Endothelial cell of umbilical vein (primary cell): ENCODE results near the gene SMAD7. TPM values are rescaled to one million over a fixed set of nuclear protein-coding genes. Genes with fewer than 3 reads are reported as not detected.

ENCODE experiments used
- BruUV-seq: library from RNA; stranded (reverse); fragments of 400-500 nt; replicated peaks from 2 replicates; lab custom pipeline; 2021; lab: Mats Ljungman, UMichigan
- CTCF ChIA-PET: fragments of 300-600, 350-600 bp; sonication (Branson Sonifier 250); formaldehyde crosslinking; loops from one replicate; lab custom pipeline; 2021; ENCODE audit warnings: antibody characterized with exemption, inconsistent platforms; lab: Charles Lee
- POLR2A ChIA-PET: fragments of 300-600, 350-600 bp; sonication (Branson Sonifier 250); formaldehyde crosslinking; loops from one replicate; lab custom pipeline; 2021; ENCODE audit warnings: antibody characterized with exemption, inconsistent platforms; lab: Charles Lee
- DNase-seq: peaks from one replicate; pipeline ENCODE4 v3.0.0-alpha.2; 2011; ENCODE audit warnings: low read depth, low spot score
- FAIRE-seq: peaks from 2 replicates; lab custom pipeline; 2011; peaks lifted over from hg19 to GRCh38; lab: Jason Lieb, UNC
- H2AFZ ChIP-seq: 2 replicates; pipeline ENCODE4 v1.6.0; 2012; ENCODE audit warnings: low read depth, low read length, control low read depth, inconsistent platforms
- H3K27ac ChIP-seq: 2 replicates; pipeline ENCODE4 v1.5.1; 2011; ENCODE audit warnings: low read depth, mild to moderate bottlenecking, control low read depth, low read length, moderate library complexity; ENCODE audit not compliant: insufficient read depth
- H3K27me3 ChIP-seq, 2 experiments: 2 replicates each; pipeline versions ENCODE4 v1.6.0 to v1.6.1; 2011; ENCODE audit warnings: low read length in 2 of 2, mixed read lengths in 1 of 2; ENCODE audit not compliant: control insufficient read depth in 2 of 2, insufficient read depth in 2 of 2
- H3K36me3 ChIP-seq, 2 experiments: 2 replicates in 1 of 2; 3 replicates in 1 of 2; pipeline ENCODE4 v1.5.1; 2011; ENCODE audit warnings: low read length in 2 of 2, mild to moderate bottlenecking in 1 of 2, moderate library complexity in 1 of 2; ENCODE audit not compliant: control insufficient read depth in 2 of 2, insufficient read depth in 2 of 2; ENCODE audit errors: extremely low read depth in 1 of 2
- H3K4me1 ChIP-seq: 3 replicates; pipeline ENCODE4 v1.5.1; 2011; ENCODE audit warnings: mild to moderate bottlenecking, low read length; ENCODE audit not compliant: control insufficient read depth, insufficient read depth; ENCODE audit errors: extremely low read depth
- H3K4me2 ChIP-seq: 2 replicates; pipeline ENCODE4 v1.6.1; 2011; ENCODE audit warnings: low read length, control low read depth, mixed read lengths; ENCODE audit not compliant: insufficient read depth
- H3K4me3 ChIP-seq, 3 experiments: fragments of 200-600 bp in 1 of 3; sonication (generic), shearing (Covaris generic) in 1 of 3; replicated peaks in 1 of 3; 2 replicates each; pipeline ENCODE4 v1.5.1; 2011 to 2016; ENCODE audit warnings: control low read depth in 3 of 3, low read length in 3 of 3, mild to moderate bottlenecking in 2 of 3, inconsistent platforms in 1 of 3, low read depth in 1 of 3, moderate library complexity in 1 of 3; ENCODE audit not compliant: insufficient read depth in 1 of 3
- H3K79me2 ChIP-seq: 2 replicates; pipeline ENCODE4 v1.6.0; 2012; ENCODE audit warnings: low read length, inconsistent platforms; ENCODE audit not compliant: control insufficient read depth, insufficient read depth
- H3K9ac ChIP-seq: replicated peaks from 2 replicates; pipeline ENCODE3; 2011; ENCODE audit warnings: low read length, control low read depth; ENCODE audit not compliant: insufficient read depth; ENCODE audit errors: extremely low read depth
- H3K9me1 ChIP-seq: replicated peaks from 3 replicates; pipeline ENCODE4 v1.6.0; 2011; ENCODE audit warnings: mild to moderate bottlenecking, low read length; ENCODE audit not compliant: control insufficient read depth, insufficient read depth; ENCODE audit errors: extremely low read depth
- H3K9me3 ChIP-seq: replicated peaks from 2 replicates; pipeline ENCODE4 v1.5.1; 2012; ENCODE audit warnings: low read length, inconsistent platforms; ENCODE audit not compliant: control insufficient read depth, insufficient read depth
- H4K20me1 ChIP-seq: replicated peaks from 2 replicates; pipeline ENCODE3; 2011; ENCODE audit warnings: mild to moderate bottlenecking, low read length; ENCODE audit not compliant: control insufficient read depth, insufficient read depth; ENCODE audit errors: extremely low read depth
- EZH2 ChIP-seq: IDR thresholded peaks from 2 replicates; pipeline ENCODE4 v1.6.1; 2012; ENCODE audit warnings: borderline replicate concordance, low read depth, mild to moderate bottlenecking, moderate library complexity, low read length, inconsistent platforms; ENCODE audit not compliant: severe bottlenecking
- FOS ChIP-seq: IDR thresholded peaks from 2 replicates; pipeline ENCODE4 v1.6.1; 2011; ENCODE audit warnings: mild to moderate bottlenecking, low read length, moderate library complexity, borderline replicate concordance; ENCODE audit not compliant: insufficient read depth
- GATA2 ChIP-seq: IDR thresholded peaks from 2 replicates; pipeline ENCODE4 v1.7.0; 2011; ENCODE audit warnings: low read depth, mild to moderate bottlenecking, moderate library complexity, mixed read lengths, low read length; ENCODE audit not compliant: insufficient read length, insufficient read depth
- JUN ChIP-seq: IDR thresholded peaks from 2 replicates; pipeline ENCODE4 v1.6.1; 2011; ENCODE audit warnings: borderline replicate concordance, low read depth; ENCODE audit not compliant: insufficient read length, insufficient read depth
- MAX ChIP-seq: IDR thresholded peaks from 2 replicates; pipeline ENCODE4 v1.6.1; 2011; ENCODE audit not compliant: insufficient read depth, insufficient read length
- MYC ChIP-seq: IDR thresholded peaks from one replicate; pipeline ENCODE4 v1.6.1; 2011; ENCODE audit warnings: mild to moderate bottlenecking, low read depth, low read length
- POLR2A ChIP-seq: IDR thresholded peaks from 2 replicates; pipeline ENCODE4 v1.6.1; 2012; ENCODE audit warnings: low read depth, mild to moderate bottlenecking, control low read depth, low read length
- POLR2AphosphoS5 ChIP-seq: IDR thresholded peaks from 2 replicates; pipeline ENCODE4 v1.6.1; 2012; ENCODE audit warnings: low read depth, mild to moderate bottlenecking, control low read depth, low read length, moderate library complexity; ENCODE audit not compliant: insufficient read depth
- dilution Hi-C: fragments of 300-500 bp; cut with MboI; formaldehyde crosslinking; loops from one replicate; pipeline ENCODE4 v1.15.0; 2019; ENCODE audit warnings: low sequenced_read_pairs; ENCODE audit not compliant: extremely low pct_ligation_motif_present
- intact Hi-C: fragments of 100-400 bp; cut with micrococcal nuclease; formaldehyde crosslinking; loops from one replicate; pipeline ENCODE4 v1.10.0; 2022
- polyA plus RNA-seq, 4 experiments: library from polyadenylated mRNA; depleted of rRNA in 3 of 4; stranded (reverse) in 3 of 4; unstranded in 1 of 4; fragments of >200 nt; gene quantifications; 2 replicates each; pipeline versions ENCODE4 v1.2.1 to v1.2.3, GENCODE V29; 2011 to 2012; ENCODE audit warnings: missing spikeins in 1 of 4
- total RNA-seq: library from RNA; stranded (reverse); gene quantifications from 2 replicates; pipeline ENCODE4 v1.2.3, GENCODE V29; 2021
- TF ChIP-seq, protein P1 (sequence below), 2 donors: IDR thresholded peaks; 1 replicate in 1 of 2; 2 replicates in 1 of 2; pipeline ENCODE4 v1.5.1; 2011; ENCODE audit warnings: low read length in 2 of 2, mild to moderate bottlenecking in 2 of 2, moderate library complexity in 2 of 2, control low read depth in 1 of 2, inconsistent platforms in 1 of 2, low read depth in 1 of 2; ENCODE audit not compliant: insufficient read depth in 1 of 2; ENCODE audit errors: extremely low read depth in 1 of 2

The SMAD7 gene
- total and polyA plus RNA-seq, 2 donors (not counting 3 experiments of a cell fraction or from before 2014, with no cell fraction given), result 3.6 to 8.0 TPM

- Histone ChIP-seq H4K20me1 (no peaks in the 10 kb centered on the region), H3K4me3 (no peak overlapping the region), H3K4me1 (peaks cover 62% of the 10 kb centered on the region), H3K79me2 (peaks cover 25% of the 10 kb centered on the region), H3K9me1 (no peaks in the 10 kb centered on the region), H2AFZ (no peak overlapping the region), H3K27me3 (no peaks in the 10 kb centered on the region), H3K36me3 (no peaks in the 10 kb centered on the region), H3K4me2 (no peak overlapping the region), H3K9me3 (no peaks in the 10 kb centered on the region), H3K27ac (peak overlapping the region; percentile 67), H3K9ac (no peak overlapping the region)
- ChIA-PET CTCF (no interaction called here), POLR2A (no interaction called here)
- no peak for TF ChIP-seq POLR2A
- no peak for TF ChIP-seq POLR2AphosphoS5
- no peak for TF ChIP-seq EZH2
- no peak for TF ChIP-seq MYC
- TF ChIP-seq JUN, result no peak
- no peak for TF ChIP-seq MAX
- TF ChIP-seq, protein P1, sequence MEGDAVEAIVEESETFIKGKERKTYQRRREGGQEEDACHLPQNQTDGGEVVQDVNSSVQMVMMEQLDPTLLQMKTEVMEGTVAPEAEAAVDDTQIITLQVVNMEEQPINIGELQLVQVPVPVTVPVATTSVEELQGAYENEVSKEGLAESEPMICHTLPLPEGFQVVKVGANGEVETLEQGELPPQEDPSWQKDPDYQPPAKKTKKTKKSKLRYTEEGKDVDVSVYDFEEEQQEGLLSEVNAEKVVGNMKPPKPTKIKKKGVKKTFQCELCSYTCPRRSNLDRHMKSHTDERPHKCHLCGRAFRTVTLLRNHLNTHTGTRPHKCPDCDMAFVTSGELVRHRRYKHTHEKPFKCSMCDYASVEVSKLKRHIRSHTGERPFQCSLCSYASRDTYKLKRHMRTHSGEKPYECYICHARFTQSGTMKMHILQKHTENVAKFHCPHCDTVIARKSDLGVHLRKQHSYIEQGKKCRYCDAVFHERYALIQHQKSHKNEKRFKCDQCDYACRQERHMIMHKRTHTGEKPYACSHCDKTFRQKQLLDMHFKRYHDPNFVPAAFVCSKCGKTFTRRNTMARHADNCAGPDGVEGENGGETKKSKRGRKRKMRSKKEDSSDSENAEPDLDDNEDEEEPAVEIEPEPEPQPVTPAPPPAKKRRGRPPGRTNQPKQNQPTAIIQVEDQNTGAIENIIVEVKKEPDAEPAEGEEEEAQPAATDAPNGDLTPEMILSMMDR (IDR thresholded peaks at IDR 0.05; ENCODE audit: extremely low read depth in 1 of 2, insufficient read depth in 1 of 2, low read depth in 1 of 2, low read length in 2 of 2), result no peak
- no peak for TF ChIP-seq FOS
- TF ChIP-seq GATA2, result no peak
- dilution Hi-C loops (no loop called here), intact Hi-C loops (no loop called here)
- DNase-seq, result no peak
- no peak for FAIRE-seq
- BruUV-seq, result no TSS peak
Measured at GRCh38 chr18:48935433-48935774, 15.4 kb downstream of the SMAD7 start.
